Brain microvascular endothelial cell (primary cell): ENCODE results near the gene ITFG2.

Experiments
- DNase-seq: peaks from one replicate; pipeline ENCODE4 v3.0.0-alpha.2; 2020
- H3K27ac ChIP-seq: fragments of 250-450 bp; sonication (Bioruptor Pico); 2 replicates; pipeline ENCODE4 v1.5.1; 2020; ENCODE audit warnings: mild to moderate bottlenecking, moderate library complexity
- H3K27me3 ChIP-seq: fragments of 250-450 bp; sonication (Bioruptor Pico); replicated peaks from 2 replicates; pipeline ENCODE4 v1.5.1; 2020; ENCODE audit warnings: mild to moderate bottlenecking
- H3K36me3 ChIP-seq: fragments of 250-450 bp; sonication (Bioruptor Pico); replicated peaks from 2 replicates; pipeline ENCODE4 v1.5.1; 2020; ENCODE audit warnings: mild to moderate bottlenecking
- H3K4me3 ChIP-seq: 2 replicates; pipeline ENCODE4 v1.5.1; 2011; ENCODE audit warnings: low read depth, mild to moderate bottlenecking, control low read depth, low read length, moderate library complexity
- in situ Hi-C: cut with HindIII; loops from 2 replicates; pipeline ENCODE4 v1.10.0; 2017; ENCODE audit warnings: low sequenced_read_pairs, low pct_ligation_motif_present
- TF ChIP-seq, protein P1 (sequence below): IDR thresholded peaks from 2 replicates; pipeline ENCODE4 v1.5.1; 2011; ENCODE audit warnings: low read depth, mild to moderate bottlenecking, moderate library complexity, low read length, control low read depth, inconsistent platforms; ENCODE audit errors: missing control alignments

ITFG2 gene

DNA sequence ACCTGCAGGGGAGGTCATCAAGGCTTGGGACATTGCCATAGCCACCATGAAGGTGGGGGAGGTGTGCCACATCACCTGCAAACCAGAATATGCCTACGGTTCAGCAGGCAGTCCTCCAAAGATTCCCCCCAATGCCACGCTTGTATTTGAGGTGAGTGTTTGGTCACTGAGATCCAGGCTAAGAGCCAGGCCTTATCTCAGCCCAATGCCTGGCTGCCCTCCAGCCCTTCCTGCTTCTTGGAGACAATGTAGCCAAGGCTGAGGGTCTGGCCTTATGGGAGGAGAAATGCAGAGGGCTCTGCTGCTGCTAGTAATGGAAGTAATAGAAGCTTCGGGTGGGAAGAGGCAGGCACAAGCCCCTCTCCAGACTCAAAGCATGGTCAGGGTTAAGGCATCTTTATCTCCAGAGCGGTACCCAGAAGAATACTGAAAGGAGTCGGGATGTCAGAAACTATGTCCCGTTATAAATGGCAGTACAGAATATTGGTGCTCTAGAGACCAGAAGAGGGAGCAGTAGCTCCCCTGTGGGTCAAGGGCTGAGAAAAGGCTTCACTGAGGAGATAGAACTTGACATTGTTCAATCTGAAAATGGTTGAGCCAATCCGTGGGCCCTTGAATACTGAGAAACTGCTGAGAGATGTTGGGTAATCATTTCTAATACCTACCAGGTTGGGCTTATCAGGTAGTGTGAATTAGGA lies 14.6 kb upstream of the ITFG2 start:
- DNase-seq, result no peak
- in situ Hi-C loops, result no loop called here
- Histone ChIP-seq H3K27me3 (no peaks in the 10 kb centered on the region), H3K4me3 (no peak overlapping the region), H3K36me3 (peaks cover 47% of the 10 kb centered on the region), H3K27ac (no peak overlapping the region)
- TF ChIP-seq, protein P1, sequence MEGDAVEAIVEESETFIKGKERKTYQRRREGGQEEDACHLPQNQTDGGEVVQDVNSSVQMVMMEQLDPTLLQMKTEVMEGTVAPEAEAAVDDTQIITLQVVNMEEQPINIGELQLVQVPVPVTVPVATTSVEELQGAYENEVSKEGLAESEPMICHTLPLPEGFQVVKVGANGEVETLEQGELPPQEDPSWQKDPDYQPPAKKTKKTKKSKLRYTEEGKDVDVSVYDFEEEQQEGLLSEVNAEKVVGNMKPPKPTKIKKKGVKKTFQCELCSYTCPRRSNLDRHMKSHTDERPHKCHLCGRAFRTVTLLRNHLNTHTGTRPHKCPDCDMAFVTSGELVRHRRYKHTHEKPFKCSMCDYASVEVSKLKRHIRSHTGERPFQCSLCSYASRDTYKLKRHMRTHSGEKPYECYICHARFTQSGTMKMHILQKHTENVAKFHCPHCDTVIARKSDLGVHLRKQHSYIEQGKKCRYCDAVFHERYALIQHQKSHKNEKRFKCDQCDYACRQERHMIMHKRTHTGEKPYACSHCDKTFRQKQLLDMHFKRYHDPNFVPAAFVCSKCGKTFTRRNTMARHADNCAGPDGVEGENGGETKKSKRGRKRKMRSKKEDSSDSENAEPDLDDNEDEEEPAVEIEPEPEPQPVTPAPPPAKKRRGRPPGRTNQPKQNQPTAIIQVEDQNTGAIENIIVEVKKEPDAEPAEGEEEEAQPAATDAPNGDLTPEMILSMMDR, result peak; percentile 48

DNA sequence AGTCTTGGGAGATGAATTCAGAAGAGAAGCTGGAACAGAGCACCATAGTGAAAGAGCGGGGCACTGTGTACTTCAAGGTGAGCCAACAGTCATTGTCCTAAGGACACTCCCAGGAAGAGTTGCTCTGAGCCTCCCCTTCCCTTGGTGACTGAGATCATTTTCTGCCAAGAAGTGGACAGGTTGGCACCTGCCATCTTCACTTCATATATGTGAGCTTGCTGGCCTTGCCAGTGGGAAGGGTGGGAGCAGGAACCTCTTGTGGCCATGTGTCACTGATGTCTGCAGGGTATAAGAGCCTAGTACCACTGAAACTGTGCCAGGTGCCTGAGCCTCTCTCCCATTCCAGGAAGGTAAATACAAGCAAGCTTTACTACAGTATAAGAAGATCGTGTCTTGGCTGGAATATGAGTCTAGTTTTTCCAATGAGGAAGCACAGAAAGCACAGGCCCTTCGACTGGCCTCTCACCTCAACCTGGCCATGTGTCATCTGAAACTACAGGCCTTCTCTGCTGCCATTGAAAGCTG lies 12.4 kb upstream of the ITFG2 start:
- no peak for DNase-seq
- in situ Hi-C loops, result no loop called here
- Histone ChIP-seq H3K36me3 (peaks cover 57% of the 10 kb centered on the region), H3K27me3 (no peaks in the 10 kb centered on the region), H3K27ac (no peak overlapping the region), H3K4me3 (no peak overlapping the region)
- TF ChIP-seq, protein P1, result no peak

DNA sequence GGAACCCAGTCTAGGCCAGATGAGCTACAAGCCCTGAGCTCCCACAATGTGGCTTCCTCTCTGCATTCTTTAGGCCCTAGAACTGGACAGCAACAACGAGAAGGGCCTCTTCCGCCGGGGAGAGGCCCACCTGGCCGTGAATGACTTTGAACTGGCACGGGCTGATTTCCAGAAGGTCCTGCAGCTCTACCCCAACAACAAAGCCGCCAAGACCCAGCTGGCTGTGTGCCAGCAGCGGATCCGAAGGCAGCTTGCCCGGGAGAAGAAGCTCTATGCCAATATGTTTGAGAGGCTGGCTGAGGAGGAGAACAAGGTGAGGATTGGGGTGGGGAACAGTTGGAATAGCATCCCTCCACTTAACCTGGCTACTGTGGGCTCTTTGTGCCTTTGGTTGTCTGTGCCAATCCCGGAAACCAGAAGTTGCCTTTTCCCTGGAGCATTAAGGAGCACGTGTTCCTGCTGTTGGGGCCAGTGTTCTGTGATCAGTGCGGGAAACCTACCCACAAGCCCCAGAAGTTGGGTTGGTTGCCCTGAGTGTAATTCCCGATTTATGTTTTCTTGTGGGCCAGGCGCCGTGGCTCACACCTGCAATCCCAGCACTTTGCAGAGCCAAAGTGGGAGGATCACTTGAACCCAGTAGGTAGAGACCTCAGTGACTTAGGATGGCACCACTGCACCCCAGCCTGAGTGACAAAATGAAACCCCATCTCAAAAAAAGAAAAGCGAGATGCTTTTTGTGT lies 11.3 kb upstream of the ITFG2 start:
- Histone ChIP-seq H3K4me3 (no peak overlapping the region), H3K36me3 (peaks cover 57% of the 10 kb centered on the region), H3K27ac (no peak overlapping the region), H3K27me3 (no peaks in the 10 kb centered on the region)
- in situ Hi-C loops, result no loop called here
- DNase-seq, result no peak
- TF ChIP-seq, protein P1, result no peak

DNA sequence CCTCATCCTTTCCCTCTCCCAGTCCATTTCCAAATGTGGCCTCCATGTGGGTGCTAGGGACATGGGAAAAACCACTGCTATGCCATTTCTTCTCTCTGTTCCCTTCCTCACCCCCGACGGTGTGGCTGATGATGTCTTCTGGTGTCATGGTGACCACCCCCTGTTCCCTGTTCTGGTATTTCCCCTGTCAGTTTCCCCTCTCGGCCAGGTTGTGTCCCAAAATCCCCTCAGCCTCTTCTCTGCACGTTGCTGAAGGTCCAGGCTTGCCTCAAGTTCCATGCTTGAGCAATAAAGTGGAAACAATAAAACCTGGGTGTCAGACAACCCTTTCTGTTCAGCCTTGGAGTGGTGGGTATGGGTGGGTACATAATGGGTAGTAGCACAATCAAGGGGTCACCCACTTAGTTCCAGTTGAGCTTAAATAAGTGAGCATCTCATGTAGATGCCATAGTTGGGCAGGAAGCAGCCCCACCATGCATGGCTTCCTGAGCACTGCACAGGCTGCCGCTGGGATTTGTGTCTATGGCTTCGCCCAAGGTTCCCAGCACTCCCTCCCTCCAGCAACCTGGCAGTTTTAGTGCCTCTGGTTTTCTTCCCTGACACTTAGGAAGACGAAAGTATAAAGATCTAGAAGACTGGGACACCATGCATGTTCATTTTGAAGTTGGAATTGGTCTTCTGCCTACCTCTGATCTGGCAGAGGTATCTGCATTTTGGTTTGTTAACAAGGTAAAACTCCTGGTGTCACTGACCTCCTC lies 8.7 kb upstream of the ITFG2 start:
- Histone ChIP-seq H3K36me3 (peaks cover 47% of the 10 kb centered on the region), H3K27ac (peak overlapping the region; percentile 29), H3K27me3 (no peaks in the 10 kb centered on the region), H3K4me3 (no peak overlapping the region)
- TF ChIP-seq, protein P1, result no peak
- in situ Hi-C loops, result no loop called here
- no peak for DNase-seq

DNA sequence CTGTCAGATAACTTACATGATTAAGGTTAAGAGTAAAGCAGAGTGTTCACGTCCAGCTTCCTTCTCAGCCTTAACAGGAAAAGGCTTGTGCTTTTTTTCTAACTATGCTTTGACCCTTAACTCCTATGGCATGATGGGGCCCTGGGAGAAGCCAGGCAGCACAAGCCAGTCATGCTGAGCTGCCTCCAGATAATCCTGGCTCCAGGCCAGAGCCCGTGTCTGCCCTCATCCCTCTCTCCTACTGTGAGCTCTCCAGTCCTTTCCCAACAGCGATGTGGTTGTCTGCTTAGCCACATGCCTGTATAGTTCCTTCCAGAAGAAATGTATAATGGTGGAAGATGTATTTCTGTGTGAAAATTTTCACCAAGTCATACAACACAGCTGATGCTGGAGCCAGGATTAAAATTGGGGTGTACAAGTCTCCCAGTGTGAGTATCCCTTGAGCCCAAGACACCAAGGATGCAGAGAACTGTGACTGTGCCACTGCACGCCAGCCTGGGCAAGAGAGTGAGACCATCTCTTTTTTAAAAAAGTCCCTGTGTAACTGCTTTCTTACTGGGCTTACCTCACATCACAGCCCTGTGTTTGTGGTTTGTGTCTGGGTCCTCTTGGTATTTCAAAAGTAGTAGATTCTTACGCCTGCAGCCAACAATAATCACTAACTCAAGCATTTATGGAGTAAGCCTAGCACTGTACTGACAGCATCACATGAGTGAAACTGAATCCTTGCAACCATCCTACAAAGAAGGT lies 7.9 kb upstream of the ITFG2 start:
- DNase-seq, result peak; percentile 82

More for the DNA sequence above, 7.9 kb upstream of the ITFG2 start:
- Histone ChIP-seq H3K27me3 (no peaks in the 10 kb centered on the region), H3K36me3 (peaks cover 39% of the 10 kb centered on the region), H3K27ac (peak overlapping the region; percentile 70), H3K4me3 (no peak overlapping the region)
- TF ChIP-seq, protein P1, result no peak
- in situ Hi-C loops, result no loop called here
